Activated CD4-positive, CD25-positive, alpha-beta regulatory T cell (primary cell): ENCODE data around the gene UBC.
"Not testable (repeated sequence)": the region's sequence is repeated elsewhere in the genome, so short reads cannot be mapped to it uniquely, and the experiment has no call there.

Experiments used
- DNase-seq, 4 experiments: peaks; one replicate each; lab custom pipeline; 2025; lab: John Stamatoyannopoulos, UW

UBC gene

DNA sequence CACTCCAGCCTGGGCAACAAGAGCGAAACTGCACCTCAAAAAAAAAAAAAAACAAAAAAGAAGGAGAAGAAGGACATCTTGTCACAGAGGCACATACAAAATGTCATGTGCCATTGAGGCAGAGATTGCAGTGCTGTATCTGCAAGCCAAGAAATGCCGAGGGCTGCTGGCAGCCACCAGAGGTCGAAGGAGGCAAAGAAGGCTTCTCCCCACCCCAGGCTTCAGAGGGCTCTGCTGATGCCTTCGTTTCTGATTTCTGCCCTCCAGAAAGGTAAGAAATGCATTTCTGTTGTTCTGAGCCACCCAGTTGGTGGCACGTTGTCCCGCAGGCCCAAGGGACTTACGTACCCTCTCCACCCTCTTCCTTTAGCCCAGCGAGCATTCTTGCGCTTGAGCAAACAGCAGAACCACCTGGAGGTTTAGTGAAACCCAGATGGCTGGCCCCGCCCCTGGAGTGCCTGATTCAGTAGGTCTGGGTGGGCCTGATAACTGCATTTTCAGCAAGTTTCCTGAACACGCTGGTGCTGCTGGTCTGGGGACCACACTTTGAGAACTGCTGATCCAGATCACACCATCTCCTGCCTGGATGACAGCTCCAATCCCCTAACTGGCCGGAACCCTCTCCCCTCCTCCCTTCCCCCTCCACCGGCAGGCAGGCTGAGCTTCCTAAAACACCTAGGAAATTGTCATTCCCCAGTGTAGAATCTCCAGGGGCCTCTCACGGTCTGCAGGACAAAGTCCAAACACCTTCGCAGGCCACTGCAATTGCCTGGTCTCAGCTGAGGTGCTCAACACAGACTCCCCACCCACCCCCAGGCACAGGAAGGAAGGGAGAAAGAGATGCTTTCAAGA, 29.6 kb downstream of the UBC start:
- DNase-seq: no peak

DNA sequence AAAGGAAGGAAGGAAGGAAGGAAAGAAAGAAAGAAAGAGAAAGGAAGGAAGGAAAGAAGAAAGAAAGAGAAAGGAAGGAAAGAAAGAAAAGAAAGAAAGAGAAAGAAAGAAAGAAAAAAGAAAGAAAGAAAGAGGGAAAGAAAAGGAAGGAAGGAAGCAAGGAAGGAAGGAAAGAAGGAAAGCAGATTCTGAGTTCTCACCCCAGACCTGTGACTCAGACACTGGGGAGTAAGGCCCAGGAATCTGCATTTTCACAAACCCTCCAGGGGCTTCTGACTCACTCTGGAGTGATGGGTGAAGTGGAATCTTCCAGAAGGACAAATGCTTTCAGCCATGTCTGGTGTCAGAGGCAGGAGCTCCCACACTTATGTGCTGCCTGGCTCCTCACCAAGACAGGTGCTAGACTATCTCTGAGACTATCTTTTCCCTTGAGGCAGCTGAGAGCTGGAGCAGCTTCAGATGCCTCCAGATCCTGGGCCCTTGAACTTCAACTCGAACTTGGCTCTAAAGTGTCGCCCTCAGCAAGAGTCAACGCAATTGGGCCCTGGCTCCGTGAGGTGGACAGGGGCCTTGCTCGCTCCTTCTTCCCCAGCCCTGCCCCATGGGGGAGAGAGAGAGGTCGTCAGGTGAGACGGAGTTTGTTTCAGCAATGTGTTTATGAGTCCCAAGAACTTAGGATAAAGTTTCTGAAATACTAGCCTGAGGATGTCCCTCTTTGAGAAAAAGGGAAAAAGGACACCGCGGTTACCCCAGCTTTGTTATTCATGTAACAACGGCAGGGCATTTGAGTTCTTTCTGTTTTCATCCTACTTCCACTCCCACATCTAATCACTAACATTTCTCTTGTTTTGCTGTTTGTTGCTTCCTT, 31.0 kb downstream of the UBC start:
- DNase-seq: no peak

DNA sequence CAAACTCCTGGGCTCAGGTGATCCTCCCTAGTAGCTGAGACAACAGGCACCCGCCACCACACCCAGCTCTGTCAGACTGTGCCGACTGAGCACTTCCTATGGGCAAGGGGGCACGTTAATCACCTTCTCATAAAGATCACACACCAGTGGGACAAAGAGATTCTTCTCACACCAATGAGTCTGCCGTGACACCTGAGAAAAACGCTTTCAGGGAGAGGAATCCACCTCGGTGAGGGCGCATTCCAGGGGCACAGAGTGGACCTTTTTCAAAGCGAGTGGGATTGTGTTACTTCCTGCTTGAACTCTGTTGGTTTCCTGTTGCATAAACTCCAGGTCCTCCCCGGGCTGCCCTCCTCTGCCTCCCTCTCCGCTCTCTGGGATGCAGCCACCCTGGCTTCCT, 33.3 kb downstream of the UBC start:
- no peak for DNase-seq

DNA sequence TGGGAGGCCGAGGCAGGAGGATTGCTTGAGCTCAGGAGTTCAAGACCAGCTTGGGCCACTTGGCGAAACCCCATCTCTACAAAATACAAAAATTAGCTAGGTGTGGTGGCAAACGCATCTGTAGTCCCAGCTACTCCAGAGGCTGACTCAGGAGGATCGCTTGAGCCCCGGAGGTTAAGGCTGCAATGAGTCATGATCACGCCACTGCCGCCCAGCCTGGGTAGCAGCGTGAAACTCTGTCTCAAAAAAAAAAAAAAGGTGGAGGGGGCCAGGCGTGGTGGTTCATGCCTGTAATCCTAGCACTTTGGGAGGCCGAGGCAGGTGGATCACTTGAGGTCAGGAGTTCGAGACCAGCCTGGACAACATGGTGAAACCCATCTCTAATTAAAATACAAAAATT, 34.1 kb downstream of the UBC start:
- not testable (repeated sequence) for DNase-seq

DNA sequence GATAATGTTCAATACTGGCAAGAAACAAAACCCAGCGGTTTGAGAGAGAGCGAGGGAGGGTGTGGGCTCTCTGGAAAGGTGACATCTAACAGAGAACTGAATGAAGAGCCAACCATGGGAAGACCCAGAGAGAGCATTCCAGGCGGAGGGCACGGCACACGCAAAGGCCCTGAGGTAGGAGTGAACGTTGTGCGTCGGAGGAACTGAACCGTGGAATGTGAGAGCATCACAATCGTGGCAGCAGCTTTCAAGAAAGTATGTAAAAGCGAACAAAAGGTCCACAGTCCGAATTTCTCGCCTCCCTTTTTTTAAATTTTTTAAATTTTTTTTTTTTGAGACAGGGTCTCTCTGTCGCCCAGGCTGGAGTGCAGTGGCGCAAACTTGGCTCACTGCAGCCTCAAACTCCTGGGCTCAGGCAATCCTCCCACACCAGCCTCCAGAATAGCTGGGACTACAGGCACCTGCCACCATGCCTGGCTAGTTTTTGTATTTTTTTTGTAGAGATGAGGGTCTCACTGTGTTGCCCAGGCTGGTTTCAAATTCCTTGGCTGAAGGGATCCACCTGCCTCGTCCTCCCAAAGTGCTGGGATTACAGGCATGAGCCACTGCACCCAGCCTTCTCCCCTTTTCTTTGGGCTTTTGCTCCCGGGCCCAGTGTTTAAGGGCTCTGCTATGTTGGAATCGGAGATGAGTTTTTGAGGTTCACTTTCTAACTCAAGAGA, 35.5 kb downstream of the UBC start:
- no peak for DNase-seq

DNA sequence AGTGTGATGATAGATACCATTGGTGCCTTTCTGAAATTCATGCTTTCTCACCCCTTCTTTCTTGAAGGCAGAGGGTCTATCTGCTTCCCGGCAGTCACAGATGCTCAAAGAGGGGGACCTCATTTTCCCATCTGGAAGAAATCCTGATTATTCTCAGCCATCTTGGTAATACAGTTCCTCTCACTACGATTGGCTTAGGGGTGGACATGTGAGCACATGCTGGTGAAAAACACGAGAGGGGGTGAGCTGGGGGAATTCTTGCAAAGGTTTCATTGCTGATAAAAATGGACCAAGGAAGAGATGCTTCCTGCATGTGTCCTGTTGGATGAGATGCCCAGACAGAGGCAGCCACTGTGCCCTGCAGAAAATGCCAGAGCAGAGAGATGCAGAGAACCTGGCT, 37.0 kb downstream of the UBC start:
- no peak for DNase-seq

DNA sequence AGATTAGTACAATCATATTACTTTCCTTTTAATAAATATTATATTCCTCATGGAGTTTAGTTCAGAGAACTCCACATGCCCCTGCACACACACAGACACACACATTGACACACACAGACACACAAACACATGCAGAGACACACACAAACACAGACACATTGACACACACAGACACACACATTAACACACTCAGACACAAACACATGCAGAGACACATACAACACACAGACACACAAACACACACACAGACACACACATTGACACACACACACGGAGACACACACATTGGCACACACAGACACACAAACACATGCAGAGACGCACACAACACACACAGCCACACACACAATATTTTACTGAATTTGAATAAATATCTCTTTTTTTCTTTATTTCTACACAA, 38.3 kb downstream of the UBC start:
- no peak for DNase-seq

DNA sequence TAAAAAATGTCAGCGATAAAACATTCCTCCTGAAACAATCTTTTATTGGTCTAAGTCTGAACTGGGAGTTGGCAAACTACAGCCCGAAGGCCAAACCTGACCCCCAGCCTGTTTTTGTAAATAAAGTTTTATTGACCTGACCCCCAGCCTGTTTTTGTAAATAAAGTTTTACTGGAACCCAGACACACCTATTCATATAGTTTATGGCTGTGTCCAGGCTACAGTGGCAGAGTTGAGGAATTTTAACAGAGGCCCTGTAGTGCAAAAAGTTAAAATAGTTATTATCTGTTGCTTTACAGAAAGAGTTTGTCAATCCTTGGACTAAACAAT, 38.7 kb downstream of the UBC start:
- DNase-seq: no peak

DNA sequence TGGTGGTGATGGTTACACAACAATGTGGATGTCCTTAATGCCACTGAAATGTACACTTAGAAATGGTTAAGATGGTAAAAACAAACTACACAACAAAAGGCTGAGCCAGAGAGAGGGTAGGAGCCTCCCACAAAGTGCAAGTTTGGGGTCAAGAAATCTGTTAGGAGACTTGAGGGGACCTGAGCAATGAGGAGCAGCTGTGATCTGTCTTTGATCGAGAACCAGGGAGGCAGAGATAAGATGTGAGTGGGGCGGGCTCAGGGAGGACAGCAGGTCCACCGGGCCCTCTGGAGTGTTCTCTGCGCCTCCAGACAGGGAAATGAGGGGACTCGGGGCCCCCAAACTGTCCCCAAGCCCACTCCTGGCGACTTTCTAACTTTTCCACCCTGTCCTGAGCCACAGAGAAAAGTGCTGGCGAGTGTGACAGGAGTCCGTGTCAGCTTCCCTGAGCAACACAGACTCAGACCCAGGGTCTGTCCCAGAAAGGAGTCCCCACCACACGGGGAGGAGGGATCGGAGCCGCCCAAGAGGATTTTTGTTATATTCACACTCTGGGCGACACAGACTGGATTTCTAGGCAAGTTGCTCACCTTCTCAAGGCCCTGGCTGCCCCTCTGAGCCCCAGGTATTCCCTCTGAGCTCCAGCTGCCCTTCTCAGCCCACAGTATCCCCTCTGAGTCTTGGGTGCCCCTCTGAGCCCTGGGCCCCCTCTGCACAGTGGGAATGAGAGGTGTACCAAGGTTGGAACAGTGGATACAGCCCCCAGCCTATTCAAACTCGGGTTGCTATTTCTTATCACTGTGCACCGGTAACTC, 39.3 kb downstream of the UBC start:
- DNase-seq: no peak

DNA sequence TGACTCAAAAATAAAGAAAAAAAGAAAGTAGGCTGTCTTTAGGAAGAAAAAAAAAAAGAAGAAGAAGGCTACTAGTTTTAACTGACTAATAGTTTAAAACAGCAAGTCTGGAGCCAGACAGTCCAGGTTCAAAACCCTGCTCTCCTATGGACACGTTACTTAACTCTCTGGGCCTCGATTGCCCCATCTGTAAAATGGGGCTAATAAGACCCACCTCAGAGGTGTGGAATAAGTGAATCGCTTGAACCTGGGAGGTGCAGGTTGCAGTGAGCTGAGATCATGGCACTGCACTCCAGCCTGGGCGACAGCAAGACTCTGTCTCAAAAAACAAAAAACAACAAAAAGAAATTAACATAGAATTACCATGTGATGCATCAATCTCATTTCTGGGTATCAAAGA, 40.3 kb downstream of the UBC start:
- DNase-seq: no peak

DNA sequence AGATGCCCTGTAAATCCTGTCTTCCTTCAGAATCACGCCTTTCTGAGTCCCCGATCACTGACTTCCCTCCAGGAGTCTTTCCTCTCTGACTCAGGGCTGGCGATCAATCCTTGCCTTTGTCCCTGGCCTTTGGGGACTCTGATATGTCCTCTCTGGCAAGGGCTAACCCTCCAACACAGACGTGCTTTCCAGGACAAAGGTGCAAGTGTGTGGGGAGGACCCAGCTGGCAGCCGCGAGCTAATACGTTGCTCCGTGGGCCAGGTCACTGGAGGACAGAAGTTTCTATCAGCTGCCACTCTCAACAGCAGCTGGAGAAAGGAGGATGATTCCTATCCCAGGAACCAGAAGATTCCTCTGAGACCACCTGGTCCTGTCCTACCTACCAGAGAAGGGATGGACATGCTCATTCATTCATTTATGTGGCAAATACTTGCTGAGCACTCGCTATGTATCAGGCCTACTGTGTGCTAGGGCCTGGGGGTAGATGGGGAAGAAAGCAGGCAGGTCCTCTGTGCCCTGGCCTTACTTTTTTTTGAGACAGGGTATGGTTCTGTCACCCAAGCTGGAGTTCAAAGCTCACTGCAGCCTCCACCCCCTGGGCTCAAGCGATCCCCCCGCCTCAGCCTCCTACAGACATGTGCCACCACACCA, 42.3 kb downstream of the UBC start:
- no peak for DNase-seq

DNA sequence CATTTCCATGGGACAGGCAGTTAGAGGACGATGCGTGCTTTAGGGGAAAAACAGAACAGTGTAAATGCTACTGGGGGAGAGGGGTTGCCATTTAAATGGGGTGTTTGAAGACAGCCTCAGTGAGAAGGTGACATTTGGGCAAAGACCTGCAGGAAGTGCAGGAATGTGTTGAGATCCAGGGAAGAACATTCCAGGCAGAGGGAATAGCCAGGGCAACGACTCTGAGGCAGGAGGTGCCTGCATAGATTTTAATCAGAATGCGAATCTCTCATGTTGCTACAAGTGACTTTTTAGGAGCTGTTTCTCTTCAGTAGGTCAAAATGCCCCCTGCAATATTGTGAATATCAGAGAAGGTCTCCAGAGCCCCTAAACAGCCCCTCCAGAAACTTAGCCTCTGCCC, 43.2 kb downstream of the UBC start:
- no peak for DNase-seq

DNA sequence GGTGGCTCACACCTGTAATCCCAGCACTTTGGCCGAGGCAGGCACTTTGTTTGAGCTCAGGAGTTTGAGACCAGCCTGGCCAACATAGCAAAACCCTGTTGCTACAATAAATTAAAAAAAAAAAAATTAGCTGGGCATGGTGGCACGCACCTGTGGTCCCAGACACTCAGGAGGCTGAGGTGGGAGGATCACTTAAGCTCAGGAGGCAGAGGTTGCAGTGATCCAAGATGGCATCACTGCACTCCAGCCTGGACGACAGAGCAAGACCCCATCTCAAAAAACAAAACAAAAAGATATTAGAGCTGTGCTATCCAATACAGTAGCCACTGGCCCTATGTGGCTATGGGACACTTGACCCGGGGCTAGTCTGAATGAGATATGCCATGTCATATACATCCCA, 43.9 kb downstream of the UBC start:
- DNase-seq: no peak

DNA sequence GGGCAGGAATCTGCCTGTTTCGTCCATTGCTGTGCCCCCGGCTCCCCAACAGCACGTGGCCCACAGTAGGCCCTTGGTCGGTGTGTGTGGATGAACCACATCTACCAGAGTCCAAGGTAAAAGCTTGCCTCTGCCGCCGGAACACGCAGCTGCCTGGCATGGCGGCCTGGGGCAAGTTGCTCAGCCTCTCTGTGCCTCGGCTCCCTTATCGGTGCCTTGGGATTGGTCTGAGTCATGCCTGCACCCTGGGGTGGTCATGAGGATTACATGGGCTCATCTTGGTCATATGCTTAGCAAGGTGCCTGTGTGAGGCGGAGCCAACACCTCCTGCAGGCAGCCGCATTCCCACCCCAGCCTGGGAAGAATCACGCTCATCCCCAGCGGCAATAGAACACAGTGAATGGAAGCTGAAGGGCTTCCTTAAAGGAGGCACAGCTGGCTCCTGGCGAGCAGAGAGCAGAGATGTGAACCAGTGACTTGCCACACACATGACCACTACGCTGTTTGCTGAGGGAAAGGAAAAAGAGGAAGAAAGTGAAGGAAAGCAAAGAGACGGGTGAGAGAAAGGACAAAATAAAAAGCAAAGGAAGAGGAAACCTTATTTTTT, 45.3 kb downstream of the UBC start:
- no peak for DNase-seq

DNA sequence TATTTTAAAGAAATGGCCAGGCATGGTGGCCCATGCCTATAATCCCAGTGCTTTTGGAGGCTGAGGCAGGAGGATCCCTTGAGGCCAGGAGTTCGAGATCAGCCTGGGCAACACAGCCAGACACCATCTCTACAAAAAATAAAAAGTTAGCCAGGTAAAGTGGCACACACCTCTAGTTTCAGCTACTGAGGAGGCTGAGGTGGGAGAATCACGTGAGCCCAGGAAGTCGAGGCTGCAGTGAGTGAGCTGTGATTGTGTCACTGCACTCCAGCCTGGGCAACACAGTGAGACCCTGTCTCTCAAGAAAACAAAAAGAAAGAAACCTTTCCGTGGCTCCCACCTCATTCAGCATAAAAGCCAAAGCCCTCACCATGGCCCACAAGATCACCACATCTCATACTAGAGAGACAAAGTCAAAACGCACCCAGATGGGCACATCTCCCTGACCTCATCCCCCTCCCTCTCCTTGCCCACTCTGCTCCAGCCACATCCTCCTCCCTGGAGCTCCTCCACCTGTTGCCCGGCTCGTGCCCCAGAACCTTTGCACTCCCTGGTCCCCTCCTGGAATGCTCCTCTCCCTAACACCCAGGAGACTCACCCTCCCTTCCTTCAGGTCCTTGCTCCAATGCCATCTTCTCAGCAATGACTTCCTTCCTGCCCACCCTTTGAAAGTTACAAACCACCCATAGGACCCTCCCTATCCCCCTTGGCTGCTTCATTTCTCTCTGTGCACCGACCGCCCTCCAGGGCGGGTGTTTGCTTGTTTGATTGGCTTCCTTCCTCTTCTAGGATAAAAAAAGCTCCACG, 46.0 kb downstream of the UBC start:
- DNase-seq: no peak

DNA sequence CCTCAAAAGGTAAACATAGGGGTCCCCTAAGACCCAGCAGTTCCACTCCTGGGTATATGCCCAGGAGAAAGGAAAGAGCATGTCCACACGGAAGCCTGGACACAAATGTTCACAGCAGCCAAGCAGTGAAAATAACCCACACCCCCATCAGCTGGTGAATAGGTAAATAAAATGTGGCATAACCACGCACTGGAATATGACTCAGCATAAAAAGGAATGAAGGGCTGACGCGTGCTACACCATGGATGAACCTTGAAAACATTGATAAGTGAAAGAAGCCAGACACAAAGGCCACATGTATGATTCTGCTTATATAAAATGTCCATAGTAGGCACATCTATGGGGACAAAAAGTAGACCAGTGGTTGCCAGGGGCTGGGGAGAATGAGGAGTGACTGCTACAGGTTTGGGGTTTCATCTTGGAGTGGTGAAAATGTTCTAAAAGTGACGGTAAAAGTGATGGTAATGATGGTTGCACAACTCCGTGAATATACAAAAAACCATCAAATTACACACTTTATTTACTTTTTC, 47.0 kb downstream of the UBC start:
- no peak for DNase-seq

DNA sequence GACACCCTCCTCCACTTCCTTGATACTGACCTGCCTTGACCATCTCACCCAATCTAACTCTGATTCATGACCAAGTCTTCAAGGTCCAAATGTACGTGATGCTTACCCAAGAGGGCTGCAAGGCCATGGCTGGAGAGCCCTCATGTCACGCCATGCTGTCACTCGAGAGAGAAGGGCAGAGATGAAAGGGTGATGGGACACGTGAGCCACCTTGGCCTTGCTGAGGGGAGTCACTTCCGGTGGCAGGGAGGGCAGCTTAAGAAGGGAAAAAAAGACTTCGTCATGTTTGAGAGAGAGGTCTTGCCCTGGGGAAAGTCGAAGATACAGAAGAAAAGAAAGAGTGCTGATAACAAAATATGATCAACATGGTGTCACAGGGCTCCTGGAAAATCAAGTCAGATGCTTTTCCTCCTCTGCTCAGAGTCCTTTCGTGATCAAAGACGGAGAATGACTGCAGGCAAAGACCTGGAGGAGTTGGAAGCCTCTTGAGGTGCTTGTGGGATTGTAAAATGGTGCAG, 47.5 kb downstream of the UBC start:
- DNase-seq: no peak

DNA sequence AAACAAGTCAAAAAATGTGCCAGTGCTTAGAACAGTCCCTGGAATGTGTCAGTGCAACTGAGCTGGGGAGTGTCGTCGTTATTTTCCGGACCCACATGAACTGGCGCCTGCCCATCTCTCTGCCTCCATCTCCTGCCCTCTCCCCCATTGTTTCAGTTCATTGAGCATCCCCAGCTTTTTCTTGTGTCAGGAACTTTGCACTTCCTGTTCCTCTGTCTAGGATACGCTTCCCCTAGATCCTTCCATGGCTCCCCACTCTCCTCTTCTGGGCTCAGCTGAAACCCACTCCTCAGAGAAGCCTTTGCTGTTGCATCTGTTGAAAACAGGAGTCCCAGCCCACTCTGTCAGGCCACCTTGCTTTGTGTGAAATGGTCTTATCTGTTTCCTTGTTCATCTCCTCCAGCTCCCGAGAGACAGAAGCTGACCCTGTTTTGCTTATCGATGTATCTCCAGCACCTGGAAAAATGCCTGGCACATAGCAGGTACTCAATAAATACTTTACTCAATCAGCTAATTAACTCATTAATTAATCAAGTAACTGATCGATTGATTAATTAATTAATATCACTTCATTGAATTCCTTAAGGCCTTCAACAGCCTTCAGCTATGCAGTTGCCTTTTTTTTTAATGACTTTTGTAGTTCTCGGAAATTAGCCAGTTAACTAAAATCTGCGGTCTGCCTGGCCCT, 48.1 kb downstream of the UBC start:
- no peak for DNase-seq

DNA sequence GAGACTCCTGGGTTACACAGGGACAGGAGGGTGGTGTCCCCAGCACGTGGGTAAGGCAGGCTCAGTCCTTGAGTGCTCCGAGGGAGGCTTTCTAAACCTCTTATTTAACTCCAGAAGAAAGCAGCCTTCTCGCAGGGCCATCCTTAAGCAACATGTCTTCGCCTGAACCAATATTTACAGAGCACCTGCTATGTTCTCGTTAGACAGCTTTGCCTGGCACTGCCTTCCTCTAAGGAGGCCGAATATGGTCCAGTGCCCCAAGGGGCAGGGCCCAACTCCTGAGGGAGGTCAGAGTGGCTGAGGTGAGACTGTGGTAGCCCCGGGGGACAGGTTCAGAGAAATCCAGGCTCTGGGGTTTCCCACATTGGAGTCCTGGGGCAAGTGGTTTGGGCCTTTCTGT, 48.7 kb downstream of the UBC start:
- DNase-seq: no peak
